GM23338 (cell line): Measurements from ENCODE around the gene TNNC1. TPM values are rescaled to one million over a fixed set of nuclear protein-coding genes. Genes with fewer than 3 reads are reported as not detected.
A peak's percentile ranks its signal among the peaks of the same experiment; 100 is the strongest.

Experiments used
- ATAC-seq: fragments of 200-7000 bp; cut with Tn5 transposase; 3 replicates; pipeline ENCODE4 v1.9.1; 2020
- DNase-seq: peaks from one replicate; pipeline ENCODE4 v3.0.0-alpha.2; 2015; ENCODE audit warnings: low spot score
- H2AFZ ChIP-seq: fragments of 200-600 bp; sonication (generic); 2 replicates; pipeline ENCODE4 v1.8.0; 2016; ENCODE audit warnings: antibody characterized with exemption, mild to moderate bottlenecking, moderate library complexity
- H3F3A ChIP-seq: fragments of 200-600 bp; sonication (generic); replicated peaks from 2 replicates; pipeline ENCODE4 v1.8.0; 2017; ENCODE audit warnings: antibody characterized with exemption, mixed run types, low read depth
- H3K27ac ChIP-seq: fragments of 200-600 bp; sonication (generic); 2 replicates; pipeline ENCODE4 v1.6.1; 2016; ENCODE audit warnings: low read depth
- H3K27me3 ChIP-seq: fragments of 200-600 bp; sonication (generic); 2 replicates; pipeline ENCODE4 v1.8.0; 2016; ENCODE audit warnings: mild to moderate bottlenecking, mixed run types, moderate library complexity; ENCODE audit not compliant: insufficient read depth
- H3K36me3 ChIP-seq: fragments of 200-600 bp; sonication (generic); 2 replicates; pipeline ENCODE4 v1.8.0; 2016; ENCODE audit warnings: mild to moderate bottlenecking; ENCODE audit not compliant: insufficient read depth
- H3K4me1 ChIP-seq: fragments of 200-600 bp; sonication (generic); 2 replicates; pipeline ENCODE4 v1.8.0; 2016; ENCODE audit warnings: mild to moderate bottlenecking, moderate library complexity; ENCODE audit not compliant: insufficient read depth
- H3K4me2 ChIP-seq: fragments of 200-600 bp; sonication (generic); 2 replicates; pipeline ENCODE4 v1.7.1; 2017; ENCODE audit warnings: mixed run types
- H3K4me3 ChIP-seq: fragments of 200-600 bp; sonication (generic); 2 replicates; pipeline ENCODE4 v1.6.1; 2016; ENCODE audit warnings: mixed run types
- H3K79me2 ChIP-seq: fragments of 200-600 bp; sonication (generic); replicated peaks from 2 replicates; pipeline ENCODE4 v1.8.0; 2017; ENCODE audit warnings: mild to moderate bottlenecking; ENCODE audit not compliant: insufficient read depth
- H3K9me2 ChIP-seq: fragments of 200-600 bp; sonication (generic); 2 replicates; pipeline ENCODE4 v1.8.0; 2017; ENCODE audit not compliant: insufficient read depth
- H4K20me1 ChIP-seq: fragments of 200-600 bp; sonication (generic); replicated peaks from 2 replicates; pipeline ENCODE4 v1.8.0; 2017; ENCODE audit warnings: mild to moderate bottlenecking; ENCODE audit not compliant: insufficient read depth
- H3K27ac Mint-ChIP-seq: 2 replicates; pipeline ENCODE4 v1.8.0; 2020; ENCODE audit warnings: inconsistent platforms, mild to moderate bottlenecking, moderate library complexity, mixed read lengths
- H3K27me3 Mint-ChIP-seq: 3 replicates; pipeline ENCODE4 v1.8.0; 2022; ENCODE audit warnings: low read depth, mild to moderate bottlenecking, moderate library complexity, mixed read lengths, inconsistent platforms; ENCODE audit not compliant: insufficient read depth, poor library complexity
- H3K36me3 Mint-ChIP-seq: 3 replicates; pipeline ENCODE4 v1.8.0; 2021; ENCODE audit warnings: low read depth, mild to moderate bottlenecking, inconsistent platforms, moderate library complexity, mixed read lengths
- H3K4me1 Mint-ChIP-seq: 3 replicates; pipeline ENCODE4 v1.8.0; 2020; ENCODE audit warnings: mild to moderate bottlenecking, inconsistent platforms, mixed read lengths
- H3K4me3 Mint-ChIP-seq: 3 replicates; pipeline ENCODE4 v1.8.0; 2021; ENCODE audit warnings: moderate library complexity, mild to moderate bottlenecking, inconsistent platforms, mixed read lengths
- H3K9me3 Mint-ChIP-seq: 3 replicates; pipeline ENCODE4 v1.8.0; 2020; ENCODE audit warnings: moderate library complexity, mild to moderate bottlenecking, inconsistent platforms, mixed read lengths
- CREB1 ChIP-seq: fragments of 250-450 bp; sonication (Bioruptor Pico); IDR thresholded peaks from 2 replicates; pipeline ENCODE4 v1.5.0; 2020; ENCODE audit warnings: low read depth, mild to moderate bottlenecking, moderate library complexity
- ETS1 ChIP-seq: IDR thresholded peaks from 2 replicates; pipeline ENCODE4 v1.6.1; 2016; ENCODE audit warnings: antibody characterized with exemption
- EZH2 ChIP-seq: fragments of 200-600 bp; sonication (generic); IDR thresholded peaks from one replicate; pipeline ENCODE4 v1.8.0; 2017; ENCODE audit warnings: antibody characterized with exemption, mild to moderate bottlenecking, low read depth; ENCODE audit not compliant: unreplicated experiment
- EZH2phosphoT487 ChIP-seq: fragments of 200-600 bp; sonication (generic); IDR thresholded peaks from one replicate; pipeline ENCODE4 v1.8.1; 2018; ENCODE audit warnings: antibody characterized with exemption; ENCODE audit not compliant: unreplicated experiment
- JUNB ChIP-seq: IDR thresholded peaks from one replicate; pipeline ENCODE4 v1.6.1; 2016; ENCODE audit warnings: antibody characterized with exemption; ENCODE audit not compliant: unreplicated experiment
- ZNF462 ChIP-seq: fragments of 250-450 bp; sonication (Bioruptor Pico); IDR thresholded peaks from 2 replicates; pipeline ENCODE4 v1.5.0; 2020; ENCODE audit warnings: mild to moderate bottlenecking, moderate library complexity
- polyA plus RNA-seq: library from polyadenylated mRNA; unstranded; fragments of >200 nt; fragmentation: Nextera tagmentation; extraction: Ambion mirVana; gene quantifications from 2 replicates; pipeline ENCODE4 v1.2.1, GENCODE V29; 2016
- total RNA-seq: library from RNA; depleted of rRNA; stranded (reverse); fragments of >200 nt; shearing (Covaris generic); gene quantifications from 2 replicates; pipeline ENCODE4 v1.2.3, GENCODE V29; 2014

Gene TNNC1
- total and polyA plus RNA-seq, 2 experiments from 2014 or later, result 6.5 to 6.9 TPM

- no peaks in the 10 kb centered on the region for H3K9me2 ChIP-seq
- no peaks in the 10 kb centered on the region for H3K27me3 ChIP-seq
- H3K4me1 ChIP-seq, result no peaks in the 10 kb centered on the region
- no peaks in the 10 kb centered on the region for H3K36me3 ChIP-seq
- H3K4me3 ChIP-seq, result no peak overlapping the region
- Mint-ChIP-seq H3K4me1 (peaks cover 11% of the 10 kb centered on the region), H3K27ac (peak overlapping the region; percentile 18; the same call in 1 of the 2 replicates), H3K36me3 (no peaks in the 10 kb centered on the region; the same call in 2 of the 3 replicates), H3K27me3 (peaks cover 7% of the 10 kb centered on the region), H3K4me3 (no peak overlapping the region), H3K9me3 (no peaks in the 10 kb centered on the region)
- no peaks in the 10 kb centered on the region for H3F3A ChIP-seq
- DNase-seq (no peak), ATAC-seq (no peak)
- H4K20me1 ChIP-seq, result no peaks in the 10 kb centered on the region
- TF ChIP-seq ETS1, result no peak
- no peak overlapping the region for H2AFZ ChIP-seq
- no peak overlapping the region for H3K27ac ChIP-seq
- H3K79me2 ChIP-seq, result no peaks in the 10 kb centered on the region
- no peak overlapping the region for H3K4me2 ChIP-seq
These were observed 20.4 kb downstream of the TNNC1 start for GRCh38 chr3:52433328-52433995.

GRCh38 chr3:52432691-52433141 is 21.1 kb downstream of the TNNC1 start:
- Mint-ChIP-seq H3K4me1 (peaks cover 11% of the 10 kb centered on the region), H3K27ac (no peak overlapping the region), H3K9me3 (no peaks in the 10 kb centered on the region), H3K27me3 (peaks cover 7% of the 10 kb centered on the region), H3K36me3 (no peaks in the 10 kb centered on the region), H3K4me3 (no peak overlapping the region)
- DNase-seq (no peak), ATAC-seq (no peak)
- Histone ChIP-seq H4K20me1 (no peaks in the 10 kb centered on the region), H2AFZ (no peak overlapping the region), H3K27me3 (no peaks in the 10 kb centered on the region), H3K9me2 (no peaks in the 10 kb centered on the region), H3K27ac (no peak overlapping the region), H3K4me3 (no peak overlapping the region), H3K4me2 (no peak overlapping the region), H3F3A (no peaks in the 10 kb centered on the region), H3K36me3 (no peaks in the 10 kb centered on the region), H3K79me2 (no peaks in the 10 kb centered on the region), H3K4me1 (no peaks in the 10 kb centered on the region)
- TF ChIP-seq EZH2 (no peak), CREB1 (CRISPR knock-in tag) (no peak), JUNB (no peak), ZNF462 (no peak), EZH2phosphoT487 (no peak)
